ENCODE measurements around the gene MYBBP1A. TPM values are rescaled to one million over a fixed set of nuclear protein-coding genes. Genes with fewer than 3 reads are reported as not detected.

Gene MYBBP1A
- total RNA-seq, 4 donors from 2014 or later: 25.4 to 148 (median 81.5) TPM

- Histone ChIP-seq H3K27me3 (peaks cover 55% of the 10 kb centered on the region), H3K4me3 (no peak overlapping the region), H3K4me1 (peaks cover 12 to 22% (median 19%) of the 10 kb centered on the region in 4 donors), H3K9me3 (no peaks in the 10 kb centered on the region), H3K36me3 (no peaks in the 10 kb centered on the region), H3K27ac (no peak overlapping the region)
- in situ Hi-C loops (cut with MboI; ENCODE audit: low pct_ligation_motif_present in 1 of 4, low pct_unique_long_range_greater_than_20kb in 1 of 4, low sequenced_read_pairs in 3 of 4): no loop called here
- DNase-seq: no peak
- TF ChIP-seq CTCF (IDR thresholded peaks at IDR 0.05): no peak
- no peak for TF ChIP-seq EP300 (IDR thresholded peaks at IDR 0.05; ENCODE audit: low read depth)
- TF ChIP-seq POLR2AphosphoS5 (IDR thresholded peaks at IDR 0.05): no peak
- no peak for TF ChIP-seq POLR2A (IDR thresholded peaks at IDR 0.05)
- intact Hi-C loops (cut with DNase I; ENCODE audit: low total_unique reads): no loop called here
- 20 to 23% methylated on average over 1 to 3 of the region's 3 CpGs for WGBS, 2 donors (ENCODE audit: low coverage in 1 of 2)
Measured at GRCh38 chr17:4501295-4501949, 53.8 kb downstream of the MYBBP1A start.

GRCh38 chr17:4500191-4500571, 55.0 kb downstream of the MYBBP1A start:
- Histone ChIP-seq H3K4me1 (peaks cover 12 to 22% (median 19%) of the 10 kb centered on the region in 4 donors), H3K36me3 (no peaks in the 10 kb centered on the region), H3K27ac (peak overlapping the region in 3 of 4 donors; percentile 18 to 34 (median 33)), H3K27me3 (peaks cover 55% of the 10 kb centered on the region), H3K9me3 (no peaks in the 10 kb centered on the region), H3K4me3 (peak overlapping the region in 3 of 4 donors; percentile 31 to 38 (median 32))
- in situ Hi-C loops (cut with MboI; ENCODE audit: low pct_ligation_motif_present in 1 of 4, low pct_unique_long_range_greater_than_20kb in 1 of 4, low sequenced_read_pairs in 3 of 4) (no loop called here), intact Hi-C loops (cut with DNase I; ENCODE audit: low total_unique reads) (no loop called here)
- no peak for TF ChIP-seq POLR2AphosphoS5 (IDR thresholded peaks at IDR 0.05)
- no peak for TF ChIP-seq CTCF (IDR thresholded peaks at IDR 0.05)
- TF ChIP-seq EP300 (IDR thresholded peaks at IDR 0.05; ENCODE audit: low read depth): no peak
- no peak for TF ChIP-seq POLR2A (IDR thresholded peaks at IDR 0.05)
- no peak for DNase-seq
- WGBS, 2 donors (ENCODE audit: low coverage in 1 of 2): 18 to 28% methylated on average over 2 to 7 of the region's 7 CpGs

- Histone ChIP-seq H3K4me1 (peaks cover 12 to 22% (median 19%) of the 10 kb centered on the region in 4 donors), H3K27me3 (peaks cover 55% of the 10 kb centered on the region), H3K36me3 (no peaks in the 10 kb centered on the region), H3K27ac (peak overlapping the region in 3 of 4 donors; percentile 18 to 34 (median 33)), H3K9me3 (no peaks in the 10 kb centered on the region), H3K4me3 (peak overlapping the region; percentile 11 to 38 (median 32))
- intact Hi-C loops (cut with DNase I; ENCODE audit: low total_unique reads): no loop called here
- TF ChIP-seq POLR2AphosphoS5 (IDR thresholded peaks at IDR 0.05) (no peak), POLR2A (IDR thresholded peaks at IDR 0.05) (no peak), EP300 (IDR thresholded peaks at IDR 0.05; ENCODE audit: low read depth) (no peak), CTCF (IDR thresholded peaks at IDR 0.05) (no peak)
- in situ Hi-C loops (cut with MboI; ENCODE audit: low pct_ligation_motif_present in 1 of 4, low pct_unique_long_range_greater_than_20kb in 1 of 4, low sequenced_read_pairs in 3 of 4): no loop called here
- no peak for DNase-seq
- 3% methylated on average over 38 of the region's 53 CpGs; no CpG with 5 or more reads in 1 of the 2 donors for WGBS, 2 donors (ENCODE audit: low coverage in 1 of 2)
Measured at GRCh38 chr17:4499431-4500190, 55.6 kb downstream of the MYBBP1A start.
